NCI-H526 treated with DMSO at 0.1 percent for 48 hours (cell line): ENCODE measurements around the gene VCL.

ENCODE experiments used
- DNase-seq: peaks from one replicate; lab custom pipeline; 2025; lab: John Stamatoyannopoulos, UW

Gene VCL

GRCh38 chr10:74151879-74152722, 154.2 kb downstream of the VCL start:
- DNase-seq = no peak

GRCh38 chr10:74153123-74153522, 155.2 kb downstream of the VCL start:
- DNase-seq = no peak

GRCh38 chr10:74153676-74154075, 155.8 kb downstream of the VCL start:
- DNase-seq = no peak

- no peak for DNase-seq
Measured at GRCh38 chr10:74156919-74157289, 159.0 kb downstream of the VCL start.

GRCh38 chr10:74160013-74160412, 162.1 kb downstream of the VCL start:
- DNase-seq = no peak

GRCh38 chr10:74163319-74164068, 165.6 kb downstream of the VCL start:
- DNase-seq = no peak

- no peak for DNase-seq
Measured at GRCh38 chr10:74164716-74165529, 167.0 kb downstream of the VCL start.

- DNase-seq = no peak
Measured at GRCh38 chr10:74165530-74165901, 167.6 kb downstream of the VCL start.

GRCh38 chr10:74167443-74167842, 169.5 kb downstream of the VCL start:
- DNase-seq = no peak
